HEK293 (cell line): ENCODE measurements around the gene CRB3.

Experiments
- MEIS1 ChIP-seq: sonication (generic); formaldehyde crosslinking; IDR thresholded peaks from 2 replicates; pipeline ENCODE4 v1.8.1; 2022; ENCODE audit warnings: missing genetic modification reagents, mild to moderate bottlenecking, borderline replicate concordance
- OSR2 ChIP-seq: fragments of 450-650 bp; formaldehyde crosslinking; IDR thresholded peaks from 2 replicates; pipeline ENCODE4 v1.5.1; 2016; ENCODE audit warnings: missing biosample characterization, missing genetic modification characterization
- ZBTB20 ChIP-seq: fragments of 450-650 bp; formaldehyde crosslinking; IDR thresholded peaks from 2 replicates; pipeline ENCODE4 v1.5.1; 2016; ENCODE audit warnings: missing biosample characterization, missing genetic modification characterization
- ZNF335 ChIP-seq: fragments of 450-650 bp; formaldehyde crosslinking; conservative IDR thresholded peaks from 2 replicates; pipeline ENCODE4 v1.5.1; 2016; ENCODE audit warnings: missing biosample characterization, missing genetic modification characterization
- ZNF621 ChIP-seq: fragments of 450-650 bp; formaldehyde crosslinking; IDR thresholded peaks from 2 replicates; pipeline ENCODE4 v1.5.1; 2017; ENCODE audit warnings: missing biosample characterization, missing genetic modification characterization
- ZNF670 ChIP-seq: fragments of 450-650 bp; formaldehyde crosslinking; IDR thresholded peaks from 2 replicates; pipeline ENCODE4 v1.5.1; 2016; ENCODE audit warnings: missing biosample characterization, missing genetic modification characterization, low read depth
- ZSCAN30 ChIP-seq: fragments of 450-650 bp; IDR thresholded peaks from 2 replicates; pipeline ENCODE4 v1.5.1; 2018; ENCODE audit warnings: missing biosample characterization, mild to moderate bottlenecking, missing genetic modification characterization, moderate library complexity
- TF ChIP-seq, protein P1 (sequence below): fragments of 450-650 bp; formaldehyde crosslinking; IDR thresholded peaks from 2 replicates; pipeline ENCODE4 v1.5.1; 2016; ENCODE audit warnings: missing biosample characterization, missing genetic modification characterization

DNA sequence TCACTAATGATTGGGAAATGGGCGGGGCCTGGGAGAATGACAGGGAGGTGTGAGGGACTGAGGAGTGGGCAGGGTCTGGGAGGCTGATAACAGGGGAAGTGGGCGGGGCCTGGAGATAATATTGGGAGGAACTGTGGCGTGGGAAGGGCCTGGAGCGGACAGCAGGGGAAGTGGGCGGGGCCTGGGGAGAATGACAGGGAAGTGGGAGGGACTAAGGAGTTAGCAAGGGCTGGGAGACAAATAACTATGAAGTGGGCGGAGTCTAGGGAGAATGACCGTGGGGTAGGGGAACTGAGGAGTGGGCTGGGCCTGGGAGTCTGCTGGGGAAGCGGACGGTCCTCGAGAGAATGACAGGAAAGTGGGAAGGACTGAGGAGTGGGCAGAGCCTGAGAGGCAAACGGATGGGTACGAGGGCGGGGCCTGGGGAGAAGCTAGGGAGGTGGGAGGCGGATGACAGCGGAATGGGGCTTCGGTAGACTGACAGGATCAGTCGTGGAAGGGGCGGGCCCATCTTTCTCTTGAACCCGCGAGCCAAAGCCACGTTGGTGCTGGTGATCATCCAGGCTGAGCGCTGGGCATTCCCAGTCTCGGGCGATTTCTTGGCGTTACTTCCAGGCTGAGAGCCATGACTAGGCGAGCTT is 52.1 kb downstream of the CRB3 start:
- TF ChIP-seq ZNF335 (no peak), MEIS1 (no peak), ZBTB20 (tag by site-specific recombination) (no peak), ZNF621 (tag by site-specific recombination) (no peak), ZSCAN30 (tag by site-specific recombination) (no peak), OSR2 (tag by site-specific recombination) (no peak), ZNF670 (tag by site-specific recombination) (no peak)
- TF ChIP-seq, protein P1, sequence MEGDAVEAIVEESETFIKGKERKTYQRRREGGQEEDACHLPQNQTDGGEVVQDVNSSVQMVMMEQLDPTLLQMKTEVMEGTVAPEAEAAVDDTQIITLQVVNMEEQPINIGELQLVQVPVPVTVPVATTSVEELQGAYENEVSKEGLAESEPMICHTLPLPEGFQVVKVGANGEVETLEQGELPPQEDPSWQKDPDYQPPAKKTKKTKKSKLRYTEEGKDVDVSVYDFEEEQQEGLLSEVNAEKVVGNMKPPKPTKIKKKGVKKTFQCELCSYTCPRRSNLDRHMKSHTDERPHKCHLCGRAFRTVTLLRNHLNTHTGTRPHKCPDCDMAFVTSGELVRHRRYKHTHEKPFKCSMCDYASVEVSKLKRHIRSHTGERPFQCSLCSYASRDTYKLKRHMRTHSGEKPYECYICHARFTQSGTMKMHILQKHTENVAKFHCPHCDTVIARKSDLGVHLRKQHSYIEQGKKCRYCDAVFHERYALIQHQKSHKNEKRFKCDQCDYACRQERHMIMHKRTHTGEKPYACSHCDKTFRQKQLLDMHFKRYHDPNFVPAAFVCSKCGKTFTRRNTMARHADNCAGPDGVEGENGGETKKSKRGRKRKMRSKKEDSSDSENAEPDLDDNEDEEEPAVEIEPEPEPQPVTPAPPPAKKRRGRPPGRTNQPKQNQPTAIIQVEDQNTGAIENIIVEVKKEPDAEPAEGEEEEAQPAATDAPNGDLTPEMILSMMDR (tag by site-specific recombination): no peak
